NCI-H2227 treated with DMSO at 0.1 percent for 48 hours (cell line): Measurements from ENCODE around the gene TCF4.
A peak's percentile ranks its signal among the peaks of the same experiment; 100 is the strongest.

Experiments
- DNase-seq: peaks from one replicate; lab custom pipeline; 2025; lab: John Stamatoyannopoulos, UW

TCF4 gene

GRCh38 chr18:55407774-55408535 is 180.0 kb downstream of the TCF4 start:
- DNase-seq: peak; percentile 72

DNA sequence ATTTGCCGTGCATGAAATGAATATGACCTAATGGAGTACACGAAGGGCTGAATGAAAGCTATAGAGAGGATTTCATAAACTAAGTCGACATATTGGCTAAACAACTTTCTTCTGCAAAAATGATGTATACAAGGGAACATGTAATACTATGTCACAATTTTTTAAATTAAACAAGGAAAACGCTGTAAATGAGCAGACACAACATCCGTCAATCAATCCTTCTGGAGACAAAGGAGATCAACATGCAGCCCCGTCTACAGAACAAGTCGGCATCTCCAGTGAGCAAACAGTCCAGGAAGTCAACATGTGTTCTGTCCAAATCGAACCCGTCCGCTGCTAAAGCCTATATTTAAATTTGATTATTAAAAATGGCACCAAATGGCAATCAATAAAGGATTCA is 180.8 kb downstream of the TCF4 start:
- DNase-seq: peak; percentile 54

- DNase-seq: peak; percentile 76
Observed at GRCh38 chr18:55406451-55406991, 181.5 kb downstream of the TCF4 start.

DNA sequence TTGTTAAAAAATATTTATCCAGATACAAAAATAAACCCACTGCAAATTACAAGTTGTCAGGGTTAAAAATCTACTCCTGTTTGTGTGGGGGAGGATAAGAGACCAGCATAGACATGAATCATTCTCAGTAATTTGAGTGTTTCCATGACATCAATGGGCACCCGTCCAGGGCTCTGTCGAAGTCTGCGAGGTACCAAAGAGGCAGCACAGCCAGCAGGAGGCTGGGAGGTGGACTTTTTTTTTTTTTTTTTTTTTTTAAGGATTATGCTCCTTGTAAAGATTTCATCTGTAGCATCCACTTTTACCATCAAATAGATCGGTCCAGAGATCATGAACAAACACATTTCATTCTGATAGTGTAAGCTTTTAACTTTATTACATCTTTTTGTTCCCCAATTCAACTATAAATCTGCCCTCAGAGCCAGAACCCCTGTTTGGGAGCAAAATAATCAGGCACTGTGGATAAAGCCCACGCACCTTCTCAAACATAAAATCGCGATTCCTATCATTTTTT is 182.0 kb downstream of the TCF4 start:
- peak; percentile 91 for DNase-seq

DNA sequence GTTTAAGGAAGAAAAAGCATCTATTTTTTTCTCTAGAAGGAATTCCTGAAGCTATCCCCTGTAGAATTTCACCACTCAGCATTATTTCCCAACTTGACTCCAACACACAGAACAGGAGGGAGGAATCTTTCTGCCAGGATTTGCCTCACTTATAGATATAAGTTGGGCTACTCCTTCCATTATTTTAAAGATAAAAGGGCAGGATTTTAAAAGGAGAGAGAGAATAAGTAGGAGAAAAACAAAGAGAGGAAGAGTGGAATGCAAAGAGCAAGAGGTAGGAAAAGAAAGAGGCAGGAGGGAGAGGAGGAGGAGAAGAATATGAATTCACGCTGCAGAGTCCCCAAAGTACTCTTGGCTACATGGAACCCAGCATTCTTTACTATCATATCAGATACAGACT is 182.5 kb downstream of the TCF4 start:
- DNase-seq: no peak

GRCh38 chr18:55404832-55405465 is 183.0 kb downstream of the TCF4 start:
- no peak for DNase-seq

GRCh38 chr18:55404136-55404830 is 183.7 kb downstream of the TCF4 start:
- no peak for DNase-seq

GRCh38 chr18:55403421-55403949 is 184.5 kb downstream of the TCF4 start:
- DNase-seq: no peak

GRCh38 chr18:55402731-55403405 is 185.1 kb downstream of the TCF4 start:
- peak; percentile 13 for DNase-seq

GRCh38 chr18:55401638-55402191 is 186.3 kb downstream of the TCF4 start:
- DNase-seq: no peak

- no peak for DNase-seq
Observed at GRCh38 chr18:55400590-55401541, 187.1 kb downstream of the TCF4 start.

DNA sequence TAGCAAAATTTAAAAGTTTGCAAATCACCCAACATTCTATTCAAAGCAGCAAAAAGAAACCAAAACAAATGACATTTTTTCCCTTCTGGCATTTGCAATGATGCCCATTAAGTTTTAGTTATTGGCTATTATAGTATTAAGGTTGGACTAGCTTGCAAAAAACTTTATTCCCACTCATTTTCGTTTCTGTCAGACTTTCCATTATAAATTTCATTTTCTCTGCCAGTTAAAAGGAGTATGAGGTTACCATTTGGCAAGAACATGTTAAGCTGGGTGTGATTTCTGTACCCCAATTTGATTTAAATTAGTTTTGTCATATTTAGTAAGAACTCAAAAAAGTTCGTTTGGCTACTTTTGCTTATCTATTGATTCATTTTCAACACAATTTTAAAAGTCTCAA is 187.9 kb downstream of the TCF4 start:
- DNase-seq: no peak

DNA sequence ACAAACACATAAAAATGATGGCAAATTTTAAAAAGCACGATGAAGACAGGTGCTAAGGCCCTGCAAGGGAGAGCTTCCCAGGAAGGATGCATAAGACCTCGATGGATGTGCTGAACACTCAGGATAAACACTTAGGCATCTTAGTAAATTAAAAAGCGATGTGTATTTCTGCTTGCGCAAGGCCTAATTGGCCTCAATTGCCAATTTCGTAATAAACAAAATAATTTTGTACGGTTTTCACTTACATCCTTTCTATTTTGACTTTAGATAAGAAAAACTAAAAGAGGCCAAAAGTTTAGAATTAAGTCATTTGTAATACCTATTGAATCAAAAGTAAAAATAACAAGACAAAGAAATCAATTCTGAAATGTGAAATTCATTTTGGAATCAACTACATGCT is 189.1 kb downstream of the TCF4 start:
- no peak for DNase-seq

- no peak for DNase-seq
Observed at GRCh38 chr18:55396979-55397378, 191.0 kb downstream of the TCF4 start.

GRCh38 chr18:55396267-55396905 is 191.6 kb downstream of the TCF4 start:
- DNase-seq: no peak

GRCh38 chr18:55395799-55396198 is 192.2 kb downstream of the TCF4 start:
- no peak for DNase-seq

- no peak for DNase-seq
Observed at GRCh38 chr18:55390898-55391297, 197.1 kb downstream of the TCF4 start.

GRCh38 chr18:55387139-55387984 is 200.6 kb downstream of the TCF4 start:
- DNase-seq: no peak

DNA sequence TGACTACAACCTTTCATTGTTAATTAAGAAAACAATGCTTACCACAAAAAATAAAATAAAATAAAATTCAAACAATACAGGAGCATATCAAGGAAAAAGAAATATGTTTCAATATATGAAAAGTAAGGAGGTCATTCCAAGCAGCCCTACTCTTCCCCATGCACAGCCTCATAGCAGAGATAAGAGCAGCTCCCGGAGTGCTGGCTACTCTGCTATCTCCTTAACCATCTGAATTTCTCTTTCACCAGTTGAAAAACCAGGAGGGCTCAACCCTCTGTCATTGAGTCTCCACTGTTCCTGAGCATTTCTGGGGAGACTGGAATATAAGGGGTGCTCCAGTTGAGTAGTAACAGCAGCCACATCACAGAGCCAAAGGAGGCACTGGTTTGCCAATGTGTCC is 201.4 kb downstream of the TCF4 start:
- DNase-seq: no peak
